Measurements from ENCODE around the gene BCKDK.
"Not testable (repeated sequence)": the region's sequence is repeated elsewhere in the genome, so short reads cannot be mapped to it uniquely, and the experiment has no call there.

GRCh38 chr16:31100876-31101641 lies 7.1 kb upstream of the BCKDK start:
- TF ChIP-seq EZH2 (IDR thresholded peaks at IDR 0.05); POLR2AphosphoS5 (IDR thresholded peaks at IDR 0.05; ENCODE audit: borderline replicate concordance, low read depth, low read length): not testable (repeated sequence)
